LNCAP (cell line): ENCODE measurements around the gene SNX24.

ENCODE experiments used
- CTCF ChIP-seq: fragments of 450-650 bp; IDR thresholded peaks from 2 replicates; pipeline ENCODE4 v1.5.1; 2017; ENCODE audit warnings: mild to moderate bottlenecking

Gene SNX24

DNA sequence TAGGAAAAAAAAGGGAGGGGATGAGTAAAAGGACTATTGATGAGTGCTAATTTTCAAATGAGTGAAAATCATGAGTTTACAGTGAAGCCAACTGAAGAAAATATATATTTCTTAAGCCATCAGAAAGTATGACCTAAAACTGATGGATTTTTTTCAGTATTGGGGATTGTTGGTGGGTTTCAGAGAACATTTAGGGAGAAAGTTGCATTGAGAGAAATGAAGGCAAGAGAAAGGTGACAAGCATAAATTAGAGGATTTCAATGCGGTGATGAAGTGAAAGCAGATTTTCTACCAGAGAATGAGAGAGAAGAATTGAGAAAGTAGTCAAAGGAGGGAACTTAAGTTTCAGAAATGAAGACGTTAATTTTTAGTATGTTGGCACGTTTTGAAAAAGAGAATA is 8.5 kb upstream of the SNX24 start:
- no peak for TF ChIP-seq CTCF

DNA sequence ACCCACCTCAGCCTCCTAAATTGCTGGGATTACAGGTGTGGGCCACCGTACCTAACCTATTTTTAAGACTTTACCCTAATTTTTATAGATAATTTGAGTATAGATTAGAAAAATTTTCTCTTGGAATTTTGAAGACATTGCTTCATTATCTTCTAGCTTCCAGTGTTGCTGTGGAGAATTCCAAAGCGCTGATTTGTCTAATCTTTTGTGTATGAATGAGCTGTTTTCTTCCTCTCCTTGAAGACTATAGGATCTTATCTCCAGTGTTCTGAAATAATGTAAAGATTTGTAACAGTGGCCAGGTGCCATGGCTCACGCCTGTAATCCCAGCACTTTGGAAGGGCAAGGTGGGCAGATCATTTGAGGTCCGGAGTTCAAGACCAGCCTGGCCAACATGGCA is 5.7 kb upstream of the SNX24 start:
- no peak for TF ChIP-seq CTCF

- no peak for TF ChIP-seq CTCF
These were observed 3.3 kb upstream of the SNX24 start for GRCh38 chr5:122842016-122842580.

GRCh38 chr5:122844136-122844909 is 1.1 kb upstream of the SNX24 start:
- TF ChIP-seq CTCF = no peak

DNA sequence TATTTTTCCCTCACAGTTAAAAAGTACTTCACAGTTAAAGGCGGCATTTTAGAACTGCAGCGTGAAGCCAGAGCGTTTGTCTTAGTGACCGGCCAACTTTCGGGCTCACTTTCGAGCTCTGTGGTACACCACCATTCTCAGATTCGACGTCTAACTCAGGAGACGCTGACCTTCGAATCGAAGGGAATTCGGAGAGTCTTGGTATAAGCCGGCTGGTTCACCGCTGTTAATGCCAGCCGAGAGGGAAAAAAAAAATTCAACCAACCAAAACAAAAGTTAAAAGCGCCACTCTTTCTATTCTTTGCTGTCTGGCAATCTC is 544 bp upstream of the SNX24 start:
- no peak for TF ChIP-seq CTCF

DNA sequence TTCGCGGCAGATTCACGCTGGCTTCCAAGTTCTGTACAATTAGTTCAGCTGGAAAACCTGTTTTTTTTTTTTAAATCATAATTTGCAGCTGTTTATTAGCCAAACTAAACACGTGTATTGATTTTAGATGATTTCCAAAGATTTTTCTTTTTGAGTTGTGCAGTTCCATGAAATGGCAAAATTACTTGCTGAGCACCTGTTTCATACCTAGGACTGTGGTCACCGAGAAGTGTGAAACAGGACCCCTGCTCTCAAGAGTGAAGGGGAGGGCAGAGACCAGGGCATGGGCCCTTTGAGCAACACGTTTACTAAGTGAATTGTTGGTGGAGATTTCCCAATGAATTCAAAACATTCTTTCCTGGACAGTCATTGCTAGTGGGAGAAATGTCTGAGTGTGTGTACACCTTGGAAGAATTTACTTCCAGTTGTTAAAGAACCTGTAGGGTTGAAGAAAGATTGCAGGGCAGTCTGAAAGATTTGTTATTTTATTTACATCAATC is 688 bp downstream of the SNX24 start:
- no peak for TF ChIP-seq CTCF

DNA sequence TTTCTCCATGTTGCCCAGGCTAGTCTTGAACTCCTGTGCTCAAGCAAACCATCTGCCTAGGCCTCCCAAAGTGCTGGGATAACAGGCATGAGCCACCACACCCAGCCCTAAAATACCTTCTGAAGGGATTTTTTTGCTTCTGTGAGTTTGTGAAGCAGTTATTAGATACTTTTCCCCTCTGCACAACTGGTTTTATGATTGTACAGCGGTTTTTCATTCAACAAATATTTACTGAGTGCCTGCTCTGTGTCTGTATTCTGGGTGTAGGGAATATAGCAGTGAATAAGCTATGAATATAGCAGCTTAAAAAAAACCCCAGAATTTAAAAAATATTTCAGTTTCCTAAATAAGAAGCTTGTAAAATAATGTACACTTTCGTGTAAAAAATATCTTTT is 2.3 kb downstream of the SNX24 start:
- no peak for TF ChIP-seq CTCF
